GM10266 (cell line): ENCODE measurements around the gene SPINT3.

ENCODE experiments used
- DNase-seq: peaks from one replicate; pipeline ENCODE4 v3.0.0; 2012; ENCODE audit errors: extremely low spot score
- TF ChIP-seq, protein P1 (sequence below): IDR thresholded peaks from 2 replicates; pipeline ENCODE4 v1.5.1; 2012; ENCODE audit warnings: mild to moderate bottlenecking, low read depth; ENCODE audit not compliant: control insufficient read depth, insufficient read depth; ENCODE audit errors: missing control alignments

SPINT3 gene

DNA sequence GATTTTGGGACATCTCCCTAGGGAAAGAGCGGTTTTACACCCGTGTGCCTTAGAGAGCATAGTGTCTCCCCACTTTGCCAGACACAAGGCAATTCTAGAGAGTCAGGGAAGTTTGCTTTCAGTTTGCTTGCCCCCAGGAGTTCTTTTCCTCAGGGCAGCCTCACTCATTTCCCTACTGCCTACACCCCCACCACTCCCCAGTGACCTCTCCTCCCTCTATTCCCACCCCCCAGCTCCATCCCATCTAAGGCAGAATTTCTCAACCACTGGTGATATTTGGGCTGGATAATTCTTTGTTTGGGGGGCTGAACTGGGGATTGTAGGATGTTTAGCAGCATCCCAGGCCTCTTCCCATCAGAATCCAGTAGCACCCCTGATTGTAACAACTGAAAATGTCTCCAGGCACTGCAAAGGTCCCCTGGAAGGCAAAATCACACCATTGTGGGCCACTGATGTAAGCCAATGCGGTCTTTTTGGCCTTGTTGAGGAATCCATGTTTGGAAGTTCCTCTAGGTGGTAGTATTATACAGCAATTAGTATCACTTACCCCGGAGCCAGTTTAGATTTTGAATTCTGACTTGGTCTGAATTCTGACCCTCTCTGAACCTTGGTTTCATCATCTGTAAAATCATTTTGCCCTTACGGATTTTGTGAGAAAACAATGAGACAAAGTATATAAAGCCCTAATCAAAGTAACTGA is 30.5 kb upstream of the SPINT3 start:
- TF ChIP-seq, protein P1, sequence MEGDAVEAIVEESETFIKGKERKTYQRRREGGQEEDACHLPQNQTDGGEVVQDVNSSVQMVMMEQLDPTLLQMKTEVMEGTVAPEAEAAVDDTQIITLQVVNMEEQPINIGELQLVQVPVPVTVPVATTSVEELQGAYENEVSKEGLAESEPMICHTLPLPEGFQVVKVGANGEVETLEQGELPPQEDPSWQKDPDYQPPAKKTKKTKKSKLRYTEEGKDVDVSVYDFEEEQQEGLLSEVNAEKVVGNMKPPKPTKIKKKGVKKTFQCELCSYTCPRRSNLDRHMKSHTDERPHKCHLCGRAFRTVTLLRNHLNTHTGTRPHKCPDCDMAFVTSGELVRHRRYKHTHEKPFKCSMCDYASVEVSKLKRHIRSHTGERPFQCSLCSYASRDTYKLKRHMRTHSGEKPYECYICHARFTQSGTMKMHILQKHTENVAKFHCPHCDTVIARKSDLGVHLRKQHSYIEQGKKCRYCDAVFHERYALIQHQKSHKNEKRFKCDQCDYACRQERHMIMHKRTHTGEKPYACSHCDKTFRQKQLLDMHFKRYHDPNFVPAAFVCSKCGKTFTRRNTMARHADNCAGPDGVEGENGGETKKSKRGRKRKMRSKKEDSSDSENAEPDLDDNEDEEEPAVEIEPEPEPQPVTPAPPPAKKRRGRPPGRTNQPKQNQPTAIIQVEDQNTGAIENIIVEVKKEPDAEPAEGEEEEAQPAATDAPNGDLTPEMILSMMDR: peak; percentile 29
- DNase-seq: no peak

DNA sequence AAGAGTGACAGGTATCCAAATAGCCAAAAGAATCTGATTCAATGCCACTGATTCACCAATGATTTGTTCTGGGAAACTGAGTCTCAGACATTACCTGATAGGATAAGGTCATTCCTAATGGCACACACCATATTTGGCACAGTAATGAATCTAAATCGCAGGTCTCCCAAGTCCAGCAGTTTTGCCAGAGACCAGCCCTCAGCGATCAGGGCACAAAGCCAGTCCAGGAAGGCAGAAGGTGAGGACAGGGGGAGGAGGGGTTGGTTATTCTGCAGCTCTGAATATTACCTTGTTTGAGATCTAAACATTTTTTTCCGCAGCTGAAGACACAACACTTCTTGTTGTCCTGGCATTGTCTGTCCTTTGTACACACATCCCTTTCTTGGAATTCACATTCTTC is 29.9 kb upstream of the SPINT3 start:
- DNase-seq: no peak
- TF ChIP-seq, protein P1: no peak

DNA sequence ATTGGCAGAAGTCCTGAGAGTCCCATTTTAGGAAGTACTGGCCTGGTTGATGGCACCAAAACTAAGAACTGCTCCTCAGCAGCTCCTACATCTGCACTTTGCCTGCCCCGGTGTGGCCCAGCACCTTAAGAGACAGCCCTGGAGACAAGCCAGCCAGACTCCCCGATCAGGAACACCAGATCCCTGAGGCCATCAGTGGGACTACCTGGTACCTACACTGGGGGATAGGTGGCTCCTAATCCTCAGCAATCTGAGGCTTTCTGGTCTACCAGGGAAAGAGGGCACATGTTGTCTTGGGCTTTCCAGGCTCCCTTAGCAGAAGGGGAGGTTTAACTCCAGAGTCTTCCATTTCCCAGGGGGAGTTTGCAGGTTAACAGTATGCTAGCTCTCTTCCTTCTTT is 24.0 kb upstream of the SPINT3 start, which contains the start of gene WFDC6:
WFDC6 (minus strand) TSS at position 101 of the 400 bp plus-strand sequence; CDS start at position 26, 75 bp downstream.
- DNase-seq: no peak
- TF ChIP-seq, protein P1: no peak

DNA sequence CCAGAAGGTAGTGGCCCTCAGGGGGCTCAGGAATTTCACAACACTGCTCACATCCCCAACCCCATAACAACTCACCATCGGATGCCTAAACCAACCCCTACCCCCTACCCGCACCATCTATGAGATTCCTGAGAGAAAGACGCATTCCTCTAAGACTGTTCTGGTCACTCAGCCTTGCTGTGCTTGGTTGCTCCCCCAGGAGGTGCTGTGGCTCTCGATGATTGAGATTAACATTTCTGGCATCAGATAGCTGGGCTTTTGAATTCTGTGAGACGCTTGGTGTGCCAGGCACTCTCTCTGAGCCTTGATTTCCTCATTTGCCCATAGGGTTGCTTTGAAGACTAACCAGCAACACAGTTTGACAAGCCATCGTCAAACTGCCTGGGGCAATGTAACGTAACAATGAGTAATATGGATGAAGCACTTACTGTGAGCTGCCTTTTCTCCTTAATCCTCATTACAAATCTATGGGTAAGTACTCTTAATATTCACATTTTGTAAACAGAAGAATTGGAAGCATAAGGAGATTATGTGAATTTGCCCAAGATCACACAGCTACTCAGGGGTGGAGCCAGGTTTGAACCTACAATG is 22.9 kb upstream of the SPINT3 start:
- TF ChIP-seq, protein P1: no peak
- no peak for DNase-seq

DNA sequence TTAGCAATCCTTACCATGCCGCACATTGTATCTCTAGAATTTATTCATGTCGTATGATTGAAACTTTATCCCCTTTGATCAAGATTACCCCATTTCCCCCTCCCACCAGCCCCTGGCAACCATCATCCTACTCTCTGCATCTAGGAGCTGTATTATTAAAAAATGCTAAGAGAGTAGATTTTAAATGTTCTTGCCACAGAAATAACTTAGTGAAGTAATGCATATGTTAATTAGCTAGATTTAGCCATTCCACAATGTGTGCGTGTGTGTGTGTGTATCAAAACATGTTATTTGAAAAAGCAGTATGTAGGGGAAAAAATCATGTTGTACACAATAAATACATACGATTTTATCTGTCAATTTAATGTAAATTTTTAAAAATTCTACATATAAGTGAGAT is 11.9 kb upstream of the SPINT3 start:
- TF ChIP-seq, protein P1: no peak
- DNase-seq: no peak

DNA sequence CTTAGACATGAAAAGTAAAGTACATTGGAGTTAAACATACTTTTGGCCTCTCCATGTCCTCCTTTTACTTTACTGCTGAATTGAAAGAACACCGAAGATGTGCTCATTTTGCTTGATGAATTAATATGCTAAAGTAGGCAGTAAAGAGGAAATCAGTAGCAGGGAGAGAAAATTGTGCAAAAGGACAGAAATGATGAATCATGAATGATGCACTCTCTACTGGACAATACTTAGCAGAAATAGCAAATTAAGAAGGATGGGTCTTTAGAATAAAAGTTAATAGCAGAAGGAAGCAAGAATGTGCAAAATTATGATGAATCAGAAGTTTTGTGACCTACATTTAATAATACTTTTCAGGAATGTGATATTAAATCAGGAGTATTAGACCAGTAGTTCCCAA is 8.4 kb upstream of the SPINT3 start:
- DNase-seq: no peak
- TF ChIP-seq, protein P1: no peak

DNA sequence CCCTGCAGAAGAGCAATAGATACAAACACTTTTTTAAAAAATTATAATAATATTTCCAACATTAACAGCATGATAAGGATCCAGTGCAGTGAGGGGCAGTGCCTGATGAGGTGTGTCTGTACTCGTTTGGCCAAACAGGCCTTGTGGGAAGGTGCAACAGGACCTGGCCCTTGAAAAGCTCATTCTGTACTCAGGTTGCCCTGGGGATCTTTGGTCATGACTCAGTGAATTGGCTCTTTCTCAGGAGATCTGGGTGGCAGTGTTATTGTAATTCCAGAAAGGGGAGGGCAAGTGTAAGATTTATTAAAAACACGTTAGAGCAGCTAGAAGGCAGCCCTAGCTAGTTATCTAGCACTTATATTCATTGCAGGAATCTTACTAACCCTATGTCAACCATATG is 2.9 kb upstream of the SPINT3 start:
- TF ChIP-seq, protein P1: no peak
- no peak for DNase-seq
